IPS DF 4.7 (cell line): ENCODE data around the gene KIRREL3.

Experiments used
- DNase-seq: peaks from one replicate; pipeline ENCODE4 v3.0.0-alpha.2; 2013; ENCODE audit warnings: low spot score; ENCODE audit errors: extremely low read depth

The KIRREL3 gene

GRCh38 chr11:126476266-126476924 is 524.2 kb downstream of the KIRREL3 start:
- DNase-seq, result no peak

GRCh38 chr11:126475014-126475991 is 525.3 kb downstream of the KIRREL3 start:
- no peak for DNase-seq

DNA sequence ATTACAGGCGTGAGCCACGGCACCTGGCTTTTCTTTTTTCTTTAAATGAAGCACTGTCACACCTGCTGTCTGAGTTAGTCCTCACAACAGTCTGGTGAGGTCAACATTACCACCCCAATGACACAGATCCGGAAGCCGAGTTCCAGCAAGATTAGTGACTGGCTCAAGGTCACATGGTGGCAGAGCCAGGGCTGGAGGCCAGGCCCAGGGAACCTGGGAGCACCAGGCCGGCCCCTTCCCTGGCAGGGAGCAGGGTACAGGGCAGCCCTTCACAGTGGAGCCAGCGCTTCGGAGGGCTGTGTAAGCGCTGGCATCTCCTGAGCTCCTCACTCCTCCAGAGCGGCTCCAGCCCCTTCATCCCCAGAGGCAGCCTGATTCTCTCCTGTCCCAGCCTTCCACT is 526.4 kb downstream of the KIRREL3 start:
- DNase-seq, result no peak

DNA sequence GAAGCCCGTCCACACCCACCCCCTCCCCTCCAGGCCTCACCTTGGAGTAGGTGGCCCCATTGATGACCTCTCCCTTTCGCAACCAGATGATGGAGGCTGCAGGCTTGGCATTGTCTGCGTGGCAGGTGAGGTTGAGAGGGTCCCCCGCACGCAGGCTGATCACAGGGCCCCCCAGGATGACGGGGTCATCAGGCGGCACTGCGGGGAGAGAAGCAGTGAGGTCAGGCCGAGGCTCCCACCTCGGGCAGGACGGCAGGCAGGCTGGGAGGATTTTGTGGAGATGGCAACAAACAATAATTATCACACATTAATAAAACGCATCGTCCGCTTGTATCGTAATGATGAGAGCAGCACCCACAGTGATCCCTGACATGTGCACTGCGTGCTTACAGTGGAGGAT is 527.3 kb downstream of the KIRREL3 start:
- no peak for DNase-seq

- DNase-seq, result no peak
Observed at GRCh38 chr11:126469311-126469710, 531.3 kb downstream of the KIRREL3 start.

- DNase-seq, result no peak
Observed at GRCh38 chr11:126468102-126468521, 532.5 kb downstream of the KIRREL3 start.

- DNase-seq, result no peak
Observed at GRCh38 chr11:126467471-126467870, 533.1 kb downstream of the KIRREL3 start.

DNA sequence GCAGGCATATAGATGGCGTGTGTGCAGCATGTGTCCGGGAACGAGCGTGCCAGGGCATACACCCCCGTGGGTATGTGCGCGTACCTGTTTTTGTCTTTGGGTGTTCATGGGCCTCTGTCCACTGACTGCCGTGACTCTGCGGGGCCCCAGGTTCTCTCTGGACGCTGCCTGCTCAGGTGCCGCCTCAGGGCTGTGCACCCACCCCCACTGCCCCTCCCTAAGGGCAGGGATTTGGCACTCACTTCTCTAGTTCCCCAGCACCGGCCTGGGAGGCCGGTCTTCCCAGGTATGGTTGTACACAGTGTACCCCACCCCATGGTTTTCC is 533.6 kb downstream of the KIRREL3 start:
- DNase-seq, result no peak

DNA sequence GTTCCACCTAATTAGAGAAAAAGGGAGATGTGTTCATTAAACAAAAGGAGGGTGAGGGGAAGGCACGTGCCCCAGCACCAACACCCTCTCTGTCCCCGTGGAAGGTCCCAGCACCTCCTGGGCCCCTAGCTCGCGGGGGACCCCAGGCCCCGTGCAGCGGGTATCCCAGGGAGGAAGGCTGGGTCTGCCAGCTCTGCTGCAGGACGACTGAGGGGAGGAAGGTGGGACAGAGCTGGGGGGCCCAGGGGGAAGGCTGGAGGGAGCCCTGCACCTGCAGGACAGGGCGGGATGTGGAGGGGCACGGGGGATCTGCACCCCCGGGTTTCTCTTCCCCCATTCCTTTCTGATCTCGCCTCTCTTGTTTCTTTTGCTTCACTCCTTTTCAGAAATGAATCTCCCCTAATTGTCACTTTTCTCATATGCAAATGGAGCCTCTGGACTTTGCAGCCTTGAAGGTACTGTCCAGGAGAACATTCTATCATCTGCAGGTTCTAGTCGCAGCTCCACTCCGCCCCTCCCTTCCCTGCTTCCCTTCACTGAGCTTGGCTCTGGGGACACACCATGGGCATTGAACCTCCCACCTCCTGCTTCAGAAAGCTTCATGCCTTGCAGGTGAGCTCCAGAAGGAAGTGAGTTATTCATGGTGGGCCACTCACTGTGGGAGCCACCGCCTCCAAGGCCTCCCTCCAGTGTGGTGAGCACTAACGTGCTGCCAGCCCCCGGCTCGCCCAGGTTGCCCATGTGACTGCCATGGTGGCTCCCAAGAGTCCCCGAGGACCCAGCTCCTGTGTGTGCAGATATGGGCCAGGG is 534.1 kb downstream of the KIRREL3 start:
- no peak for DNase-seq

GRCh38 chr11:126465573-126466188 is 534.9 kb downstream of the KIRREL3 start:
- DNase-seq, result no peak

GRCh38 chr11:126464796-126465195 is 535.8 kb downstream of the KIRREL3 start:
- DNase-seq, result no peak

DNA sequence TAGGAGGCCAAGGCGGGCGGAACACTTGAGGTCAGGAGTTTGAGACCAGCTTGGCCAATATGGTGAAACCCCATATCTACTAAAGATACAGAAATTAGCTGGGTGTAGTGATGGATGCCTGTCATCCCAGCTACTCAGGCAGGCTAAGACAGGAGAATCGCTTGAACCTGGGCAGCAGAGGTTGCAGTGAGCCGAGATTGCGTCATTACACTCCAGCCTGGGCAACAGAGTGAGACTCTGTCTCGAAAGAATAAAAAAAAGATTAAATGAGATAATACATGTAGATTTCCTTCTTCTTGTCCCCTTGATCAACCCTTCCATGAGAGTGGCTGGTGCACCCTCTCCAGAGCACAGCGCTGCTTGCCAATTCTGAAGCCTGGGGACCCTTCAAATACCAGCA is 538.1 kb downstream of the KIRREL3 start:
- no peak for DNase-seq

DNA sequence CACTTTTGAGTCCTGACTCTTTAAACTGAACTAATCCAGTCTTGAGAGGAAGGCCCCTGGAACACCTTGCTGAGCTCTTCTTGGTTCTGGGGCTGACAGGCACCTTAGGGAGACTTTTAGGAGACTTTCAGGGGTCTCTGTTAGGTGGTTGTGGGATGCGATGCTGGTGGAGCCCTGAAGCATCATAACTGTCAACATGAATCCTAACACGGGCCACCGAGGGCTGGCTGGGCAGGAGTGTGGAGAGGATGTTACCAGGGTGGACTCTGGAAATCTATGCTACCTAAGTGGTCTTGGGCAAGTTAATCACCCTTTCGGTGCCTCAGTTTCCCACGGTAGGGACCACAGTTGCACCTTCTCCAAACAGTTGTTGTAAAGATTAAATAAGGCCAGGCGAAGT is 538.6 kb downstream of the KIRREL3 start:
- no peak for DNase-seq

- no peak for DNase-seq
Observed at GRCh38 chr11:126461096-126461440, 539.5 kb downstream of the KIRREL3 start.

DNA sequence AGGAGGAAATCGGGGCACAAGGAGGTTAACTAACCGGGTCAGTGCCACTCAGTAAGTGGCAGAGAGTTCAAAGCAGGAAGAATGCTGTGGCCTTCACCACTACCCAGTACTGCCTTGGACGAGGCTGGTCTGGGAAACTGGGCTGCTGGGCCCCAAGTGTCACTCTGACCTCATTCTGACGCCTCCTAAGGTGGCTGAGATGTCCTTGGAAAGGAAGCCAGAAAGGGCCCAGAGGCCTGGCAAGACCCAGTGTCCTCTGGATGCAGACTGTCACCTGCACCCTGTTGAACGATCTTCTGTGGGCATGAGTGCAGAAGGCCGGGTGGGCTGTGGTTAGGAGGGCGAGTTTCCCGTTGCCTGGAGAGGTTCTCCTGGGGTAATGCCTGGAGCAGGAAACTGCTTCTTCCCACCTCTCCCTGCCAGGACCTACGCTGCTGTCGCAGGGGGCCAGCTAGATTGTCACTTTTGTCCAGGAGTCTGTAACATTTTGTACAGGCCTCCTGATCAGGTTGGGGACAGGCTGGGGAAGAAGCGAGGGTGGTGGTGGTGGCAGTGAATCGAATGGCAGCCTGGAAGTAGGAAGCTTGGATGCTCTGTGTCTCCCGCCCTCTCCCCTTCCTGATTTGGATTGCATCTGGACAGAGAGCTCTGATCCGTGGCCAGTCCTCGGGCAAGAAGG is 540.0 kb downstream of the KIRREL3 start:
- no peak for DNase-seq

DNA sequence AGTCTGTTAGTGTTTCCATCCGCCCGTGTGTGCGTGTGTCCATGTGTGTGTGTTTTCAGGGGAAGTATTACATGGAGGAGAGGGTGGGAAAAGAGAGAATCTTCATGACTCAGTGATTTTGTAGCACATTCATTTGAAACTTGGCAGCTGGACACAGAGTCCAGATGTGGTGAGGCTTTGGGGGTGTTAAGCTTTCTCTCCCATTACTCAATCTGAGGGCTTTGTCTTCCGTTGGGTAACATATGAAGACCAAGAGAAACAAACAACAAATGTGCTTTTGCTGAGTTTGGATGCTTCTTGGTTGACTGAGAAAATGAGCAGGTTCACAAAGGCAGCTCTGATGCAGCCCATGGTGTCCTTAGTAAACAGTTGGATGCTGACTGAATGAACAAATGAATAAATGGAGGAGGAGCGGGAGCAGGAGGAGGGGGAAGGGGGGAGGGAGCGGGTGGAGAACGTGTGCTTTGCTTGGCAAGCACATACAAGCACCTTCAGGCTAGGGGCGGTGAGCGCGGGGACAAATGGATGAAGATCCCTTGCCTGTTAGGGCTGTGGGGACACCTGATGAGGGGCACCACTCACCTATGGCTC is 540.8 kb downstream of the KIRREL3 start:
- no peak for DNase-seq

- DNase-seq, result no peak
Observed at GRCh38 chr11:126457817-126458216, 542.8 kb downstream of the KIRREL3 start.

- DNase-seq, result no peak
Observed at GRCh38 chr11:126456783-126457542, 543.6 kb downstream of the KIRREL3 start.

- DNase-seq, result no peak
Observed at GRCh38 chr11:126456089-126456488, 544.5 kb downstream of the KIRREL3 start.
